ENCODE measurements around the gene LHFPL6. TPM values are rescaled to one million over a fixed set of nuclear protein-coding genes. Genes with fewer than 3 reads are reported as not detected.

Gene LHFPL6
- total RNA-seq, result not detected
- under 1 TPM in 2 of 4 donors, not detected in 2; 0.20 to 0.42 TPM for polyA plus RNA-seq

GRCh38 chr13:39602614-39603366 is at the start of gene LHFPL6:
Gene LHFPL6 (minus strand): TSS chr13:39603193.
- peak; percentile 47 to 48 for ATAC-seq (ENCODE audit: low read depth in 2 of 2)
- Histone ChIP-seq H3K36me3 (ENCODE audit: control insufficient read depth, insufficient read depth, low read length) (no peaks in the 10 kb centered on the region), H3K4me3 (ENCODE audit: low read depth, low read length) (no peak within 1 kb of the TSS), H3K27ac (ENCODE audit: insufficient read depth, low read length, poor library complexity, severe bottlenecking) (no peak within 1 kb of the TSS), H3K27me3 (ENCODE audit: control insufficient read depth, insufficient read depth, low read length) (peaks cover 45% of the 10 kb centered on the region), H3K4me1 (ENCODE audit: control insufficient read depth, insufficient read depth, low read length, poor library complexity, severe bottlenecking) (peaks cover 16% of the 10 kb centered on the region), H3K9me3 (ENCODE audit: control insufficient read depth in 2 of 2, low read length in 2 of 2) (no peaks in the 10 kb centered on the region)
- H3K4me1 Mint-ChIP-seq, result peaks cover 0 to 20% (median 11%) of the 10 kb centered on the region in 4 donors
- H3K9me3 Mint-ChIP-seq, result peaks cover 0 to 2% (median 0%) of the 10 kb centered on the region in 7 donors
- no peak within 1 kb of the TSS for H3K27ac Mint-ChIP-seq
- H3K27me3 Mint-ChIP-seq, result peaks cover 79% of the 10 kb centered on the region
- H3K36me3 Mint-ChIP-seq, result no peaks in the 10 kb centered on the region
- peak within 1 kb of the TSS; percentile 33 to 85 (median 81) for H3K4me3 Mint-ChIP-seq
- peak in 2 of 3 donors; percentile 7 to 45 for DNase-seq

GRCh38 chr13:39646122-39646521 is 43.1 kb upstream of the LHFPL6 start:
- ATAC-seq (ENCODE audit: low read depth in 2 of 2) (no peak), DNase-seq (no peak)
- peaks cover 11% of the 10 kb centered on the region for H3K27me3 Mint-ChIP-seq
- Histone ChIP-seq H3K27me3 (ENCODE audit: control insufficient read depth, insufficient read depth, low read length) (peaks cover 4% of the 10 kb centered on the region), H3K9me3 (ENCODE audit: control insufficient read depth in 2 of 2, low read length in 2 of 2) (no peaks in the 10 kb centered on the region), H3K4me1 (ENCODE audit: control insufficient read depth, insufficient read depth, low read length, poor library complexity, severe bottlenecking) (no peaks in the 10 kb centered on the region), H3K36me3 (ENCODE audit: control insufficient read depth, insufficient read depth, low read length) (no peaks in the 10 kb centered on the region), H3K27ac (ENCODE audit: insufficient read depth, low read length, poor library complexity, severe bottlenecking) (no peak overlapping the region), H3K4me3 (ENCODE audit: low read depth, low read length) (no peak overlapping the region)
- H3K27ac Mint-ChIP-seq, result no peak overlapping the region
- H3K4me1 Mint-ChIP-seq, result no peaks in the 10 kb centered on the region
- no peaks in the 10 kb centered on the region for H3K36me3 Mint-ChIP-seq
- H3K4me3 Mint-ChIP-seq, result no peak overlapping the region
- peaks cover 0 to 1% (median 0%) of the 10 kb centered on the region in 7 donors for H3K9me3 Mint-ChIP-seq

GRCh38 chr13:39641645-39642044 is 38.7 kb upstream of the LHFPL6 start:
- no peak overlapping the region for H3K27ac ChIP-seq (ENCODE audit: insufficient read depth, low read length, poor library complexity, severe bottlenecking)
- Mint-ChIP-seq H3K4me1 (no peaks in the 10 kb centered on the region), H3K27me3 (peaks cover 24% of the 10 kb centered on the region), H3K36me3 (peaks cover 5% of the 10 kb centered on the region), H3K4me3 (no peak overlapping the region), H3K27ac (no peak overlapping the region), H3K9me3 (peaks cover 0 to 9% (median 2%) of the 10 kb centered on the region in 7 donors)
- H3K36me3 ChIP-seq (ENCODE audit: control insufficient read depth, insufficient read depth, low read length), result no peaks in the 10 kb centered on the region
- peaks cover 6% of the 10 kb centered on the region for H3K27me3 ChIP-seq (ENCODE audit: control insufficient read depth, insufficient read depth, low read length)
- H3K9me3 ChIP-seq (ENCODE audit: control insufficient read depth in 2 of 2, low read length in 2 of 2), result peaks cover 0 to 2% of the 10 kb centered on the region in 2 experiments
- ATAC-seq (ENCODE audit: low read depth in 2 of 2), result no peak
- H3K4me1 ChIP-seq (ENCODE audit: control insufficient read depth, insufficient read depth, low read length, poor library complexity, severe bottlenecking), result no peaks in the 10 kb centered on the region
- no peak overlapping the region for H3K4me3 ChIP-seq (ENCODE audit: low read depth, low read length)
- DNase-seq, result no peak

- H3K27me3 ChIP-seq (ENCODE audit: control insufficient read depth, insufficient read depth, low read length), result peaks cover 11% of the 10 kb centered on the region
- Mint-ChIP-seq H3K4me3 (no peak overlapping the region), H3K36me3 (peaks cover 5% of the 10 kb centered on the region), H3K27ac (no peak overlapping the region), H3K9me3 (peaks cover 0 to 9% (median 2%) of the 10 kb centered on the region in 7 donors), H3K27me3 (peaks cover 34% of the 10 kb centered on the region), H3K4me1 (no peaks in the 10 kb centered on the region)
- no peak overlapping the region for H3K27ac ChIP-seq (ENCODE audit: insufficient read depth, low read length, poor library complexity, severe bottlenecking)
- ATAC-seq (ENCODE audit: low read depth in 2 of 2), result no peak
- no peaks in the 10 kb centered on the region for H3K36me3 ChIP-seq (ENCODE audit: control insufficient read depth, insufficient read depth, low read length)
- DNase-seq, result no peak
- peaks cover 0 to 2% of the 10 kb centered on the region in 2 experiments for H3K9me3 ChIP-seq (ENCODE audit: control insufficient read depth in 2 of 2, low read length in 2 of 2)
- H3K4me3 ChIP-seq (ENCODE audit: low read depth, low read length), result no peak overlapping the region
- no peaks in the 10 kb centered on the region for H3K4me1 ChIP-seq (ENCODE audit: control insufficient read depth, insufficient read depth, low read length, poor library complexity, severe bottlenecking)
These were observed 34.9 kb upstream of the LHFPL6 start for GRCh38 chr13:39637890-39638289.

GRCh38 chr13:39635564-39635963 is 32.6 kb upstream of the LHFPL6 start:
- Histone ChIP-seq H3K27ac (ENCODE audit: insufficient read depth, low read length, poor library complexity, severe bottlenecking) (no peak overlapping the region), H3K4me3 (ENCODE audit: low read depth, low read length) (no peak overlapping the region), H3K36me3 (ENCODE audit: control insufficient read depth, insufficient read depth, low read length) (no peaks in the 10 kb centered on the region), H3K9me3 (ENCODE audit: control insufficient read depth in 2 of 2, low read length in 2 of 2) (peaks cover 13% of the 10 kb centered on the region in 2 experiments), H3K27me3 (ENCODE audit: control insufficient read depth, insufficient read depth, low read length) (peaks cover 17% of the 10 kb centered on the region), H3K4me1 (ENCODE audit: control insufficient read depth, insufficient read depth, low read length, poor library complexity, severe bottlenecking) (no peaks in the 10 kb centered on the region)
- Mint-ChIP-seq H3K27me3 (peaks cover 42% of the 10 kb centered on the region), H3K36me3 (peaks cover 11% of the 10 kb centered on the region), H3K27ac (no peak overlapping the region), H3K9me3 (peaks cover 0 to 25% (median 6%) of the 10 kb centered on the region in 7 donors), H3K4me3 (no peak overlapping the region), H3K4me1 (no peaks in the 10 kb centered on the region)
- DNase-seq (no peak), ATAC-seq (ENCODE audit: low read depth in 2 of 2) (no peak)

GRCh38 chr13:39632994-39633393 is 30.0 kb upstream of the LHFPL6 start:
- Mint-ChIP-seq H3K27me3 (peaks cover 43% of the 10 kb centered on the region), H3K36me3 (peaks cover 11% of the 10 kb centered on the region), H3K4me1 (peaks cover 0 to 2% (median 0%) of the 10 kb centered on the region in 4 donors), H3K4me3 (no peak overlapping the region), H3K9me3 (peaks cover 1 to 24% (median 6%) of the 10 kb centered on the region in 7 donors), H3K27ac (no peak overlapping the region)
- DNase-seq (no peak), ATAC-seq (ENCODE audit: low read depth in 2 of 2) (no peak)
- Histone ChIP-seq H3K9me3 (ENCODE audit: control insufficient read depth in 2 of 2, low read length in 2 of 2) (peaks cover 13% of the 10 kb centered on the region in 2 experiments), H3K27ac (ENCODE audit: insufficient read depth, low read length, poor library complexity, severe bottlenecking) (no peak overlapping the region), H3K36me3 (ENCODE audit: control insufficient read depth, insufficient read depth, low read length) (no peaks in the 10 kb centered on the region), H3K4me1 (ENCODE audit: control insufficient read depth, insufficient read depth, low read length, poor library complexity, severe bottlenecking) (no peaks in the 10 kb centered on the region), H3K4me3 (ENCODE audit: low read depth, low read length) (no peak overlapping the region), H3K27me3 (ENCODE audit: control insufficient read depth, insufficient read depth, low read length) (peaks cover 20% of the 10 kb centered on the region)

- Histone ChIP-seq H3K27me3 (ENCODE audit: control insufficient read depth, insufficient read depth, low read length) (peaks cover 22% of the 10 kb centered on the region), H3K4me1 (ENCODE audit: control insufficient read depth, insufficient read depth, low read length, poor library complexity, severe bottlenecking) (no peaks in the 10 kb centered on the region), H3K36me3 (ENCODE audit: control insufficient read depth, insufficient read depth, low read length) (no peaks in the 10 kb centered on the region), H3K27ac (ENCODE audit: insufficient read depth, low read length, poor library complexity, severe bottlenecking) (no peak overlapping the region), H3K9me3 (ENCODE audit: control insufficient read depth in 2 of 2, low read length in 2 of 2) (peaks cover 11 to 13% of the 10 kb centered on the region in 2 experiments), H3K4me3 (ENCODE audit: low read depth, low read length) (no peak overlapping the region)
- Mint-ChIP-seq H3K9me3 (peaks cover 0 to 17% (median 6%) of the 10 kb centered on the region in 7 donors), H3K27me3 (peaks cover 41% of the 10 kb centered on the region), H3K4me3 (no peak overlapping the region), H3K36me3 (peaks cover 6% of the 10 kb centered on the region), H3K27ac (no peak overlapping the region), H3K4me1 (peaks cover 0 to 2% (median 0%) of the 10 kb centered on the region in 4 donors)
- ATAC-seq (ENCODE audit: low read depth in 2 of 2) (no peak), DNase-seq (no peak)
These were observed 28.3 kb upstream of the LHFPL6 start for GRCh38 chr13:39631307-39631706.

- Mint-ChIP-seq H3K27ac (no peak overlapping the region), H3K4me3 (no peak overlapping the region), H3K27me3 (peaks cover 32% of the 10 kb centered on the region), H3K4me1 (no peaks in the 10 kb centered on the region), H3K36me3 (no peaks in the 10 kb centered on the region), H3K9me3 (no peaks in the 10 kb centered on the region)
- no peaks in the 10 kb centered on the region for H3K36me3 ChIP-seq (ENCODE audit: control insufficient read depth, insufficient read depth, low read length)
- ATAC-seq (ENCODE audit: low read depth in 2 of 2) (no peak), DNase-seq (no peak)
- H3K27me3 ChIP-seq (ENCODE audit: control insufficient read depth, insufficient read depth, low read length), result peaks cover 5% of the 10 kb centered on the region
- H3K4me1 ChIP-seq (ENCODE audit: control insufficient read depth, insufficient read depth, low read length, poor library complexity, severe bottlenecking), result no peaks in the 10 kb centered on the region
- H3K9me3 ChIP-seq (ENCODE audit: control insufficient read depth in 2 of 2, low read length in 2 of 2), result no peaks in the 10 kb centered on the region
- H3K4me3 ChIP-seq (ENCODE audit: low read depth, low read length), result no peak overlapping the region
- no peak overlapping the region for H3K27ac ChIP-seq (ENCODE audit: insufficient read depth, low read length, poor library complexity, severe bottlenecking)
These were observed 20.5 kb upstream of the LHFPL6 start for GRCh38 chr13:39623466-39623865.

All from CD4-positive, CD25-positive, alpha-beta regulatory T cell (primary cell).